22Rv1 (cell line): ENCODE results near the gene NR1I2.

Source experiments
- ZFX ChIP-seq: fragments of 450-650 bp; IDR thresholded peaks from 2 replicates; pipeline ENCODE4 v1.6.1; 2017; ENCODE audit warnings: antibody characterized with exemption, borderline replicate concordance
- TF ChIP-seq, protein P1 (sequence below): fragments of 450-650 bp; IDR thresholded peaks from 2 replicates; pipeline ENCODE4 v1.5.1; 2017; ENCODE audit warnings: mild to moderate bottlenecking

DNA sequence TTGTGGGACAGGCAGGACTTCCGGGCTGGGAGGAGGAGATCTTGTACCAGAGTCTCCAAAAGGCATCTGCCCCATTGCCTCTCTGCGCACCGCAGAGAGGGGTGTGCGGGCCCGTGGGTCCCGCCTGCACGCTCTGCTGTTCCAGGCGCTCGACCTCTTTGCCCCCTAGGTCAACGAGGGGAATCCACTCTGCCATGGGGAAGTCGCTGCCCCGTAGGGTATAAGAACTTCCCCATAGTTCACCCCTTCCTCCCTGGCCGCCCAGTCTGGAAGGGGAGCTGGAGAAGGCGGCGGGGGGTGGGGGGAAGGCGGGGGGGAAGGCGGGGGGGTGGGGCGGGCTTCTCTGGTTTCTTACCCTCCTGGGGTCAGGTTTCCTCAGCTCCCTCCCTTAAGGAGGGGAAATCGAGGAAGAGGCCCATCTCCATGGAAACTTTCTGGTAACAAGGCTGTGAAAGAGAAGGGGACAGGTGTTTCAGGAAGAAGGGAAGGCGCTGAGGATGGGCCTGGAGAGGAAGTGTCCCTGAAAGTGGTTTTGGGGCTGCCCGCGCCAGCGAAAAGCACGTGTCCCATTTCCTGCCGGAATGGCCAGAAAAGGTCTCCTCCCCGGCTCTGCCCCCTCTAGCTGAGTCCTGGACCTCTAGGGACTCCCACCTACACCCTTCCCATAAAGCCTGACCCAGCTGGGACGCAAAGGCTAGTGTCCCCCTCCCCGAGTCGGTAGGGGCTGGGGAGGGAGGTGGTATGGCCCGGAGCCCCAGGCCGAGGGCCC lies 27.5 kb downstream of the NR1I2 start:
- TF ChIP-seq, protein P1, sequence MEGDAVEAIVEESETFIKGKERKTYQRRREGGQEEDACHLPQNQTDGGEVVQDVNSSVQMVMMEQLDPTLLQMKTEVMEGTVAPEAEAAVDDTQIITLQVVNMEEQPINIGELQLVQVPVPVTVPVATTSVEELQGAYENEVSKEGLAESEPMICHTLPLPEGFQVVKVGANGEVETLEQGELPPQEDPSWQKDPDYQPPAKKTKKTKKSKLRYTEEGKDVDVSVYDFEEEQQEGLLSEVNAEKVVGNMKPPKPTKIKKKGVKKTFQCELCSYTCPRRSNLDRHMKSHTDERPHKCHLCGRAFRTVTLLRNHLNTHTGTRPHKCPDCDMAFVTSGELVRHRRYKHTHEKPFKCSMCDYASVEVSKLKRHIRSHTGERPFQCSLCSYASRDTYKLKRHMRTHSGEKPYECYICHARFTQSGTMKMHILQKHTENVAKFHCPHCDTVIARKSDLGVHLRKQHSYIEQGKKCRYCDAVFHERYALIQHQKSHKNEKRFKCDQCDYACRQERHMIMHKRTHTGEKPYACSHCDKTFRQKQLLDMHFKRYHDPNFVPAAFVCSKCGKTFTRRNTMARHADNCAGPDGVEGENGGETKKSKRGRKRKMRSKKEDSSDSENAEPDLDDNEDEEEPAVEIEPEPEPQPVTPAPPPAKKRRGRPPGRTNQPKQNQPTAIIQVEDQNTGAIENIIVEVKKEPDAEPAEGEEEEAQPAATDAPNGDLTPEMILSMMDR, result no peak
- TF ChIP-seq ZFX, result no peak
